ENCODE measurements around the gene INPP5F. TPM values are rescaled to one million over a fixed set of nuclear protein-coding genes. Genes with fewer than 3 reads are reported as not detected.

INPP5F gene
- total and polyA plus RNA-seq, 9 of the 15 experiments (the other 6 are each of a cell fraction or from before 2014, with no cell fraction given) = 1.6 to 7.3 (median 6.0) TPM

DNA sequence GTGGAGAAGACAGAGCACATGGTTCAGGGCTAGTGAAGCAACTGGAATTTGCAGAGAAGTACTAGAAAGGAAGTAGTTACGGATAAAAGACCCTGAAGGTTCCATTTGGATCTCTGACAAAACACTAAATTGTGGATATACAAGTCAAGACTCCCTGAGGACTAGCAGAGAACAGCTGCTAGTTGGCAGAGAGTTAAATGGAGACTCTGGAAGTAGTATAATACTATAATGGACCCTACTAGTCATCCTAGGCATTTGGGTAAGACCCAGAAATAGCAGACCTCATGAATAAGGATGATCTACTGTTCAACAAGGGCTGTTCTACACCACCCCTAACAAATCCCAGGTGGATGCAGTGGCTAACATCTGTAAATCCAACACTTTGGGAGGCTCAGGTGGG is 127.7 kb downstream of the INPP5F start:
- ATAC-seq = no peak
- in situ Hi-C loops (cut with MboI) = loop anchor here (5.0 kb wide), 1 partner anchor 101 kb away; no protein-coding TSS in a partner anchor
- Histone ChIP-seq H3K9me1 (ENCODE audit: control insufficient read depth, insufficient read depth, low read length) (no peaks in the 10 kb centered on the region), H3K4me1 (replicated peaks in 1 of 2; ENCODE audit: control insufficient read depth in 2 of 2, insufficient read depth in 2 of 2, low read length in 2 of 2) (no peaks in the 10 kb centered on the region), H3K79me2 (ENCODE audit: control insufficient read depth, insufficient read depth, low read length) (peaks cover 7% of the 10 kb centered on the region; the same call in 1 of the 3 replicates), H3K9ac (ENCODE audit: insufficient read depth in 1 of 2, low read depth in 2 of 2, low read length in 2 of 2) (no peak overlapping the region), H3K27ac (ENCODE audit: extremely low read depth, low read depth, low read length) (no peak overlapping the region), H3K4me2 (ENCODE audit: insufficient read depth, low read length) (no peak overlapping the region), H4K20me1 (replicated peaks; ENCODE audit: control insufficient read depth, insufficient read depth, low read length) (no peaks in the 10 kb centered on the region), H3K4me3 (no peak overlapping the region), H2AFZ (ENCODE audit: low read depth, low read length) (no peak overlapping the region), H3K36me3 (ENCODE audit: control insufficient read depth, insufficient read depth, low read length) (peaks cover 71% of the 10 kb centered on the region), H3K27me3 (ENCODE audit: control insufficient read depth in 2 of 2, insufficient read depth in 2 of 2, low read length in 2 of 2) (no peaks in the 10 kb centered on the region), H3K9me3 (replicated peaks; ENCODE audit: control insufficient read depth, insufficient read depth, low read depth, low read length) (no peaks in the 10 kb centered on the region)
- no peak for FAIRE-seq
- ChIA-PET POLR2A (interaction anchor here (0.7 kb wide), 1 partner anchor 189 kb away, joined by 3 read pairs; no protein-coding TSS in a partner anchor), CTCF (ENCODE audit: low intra/inter-chr PET ratio) (no interaction called here)
- DNase-seq (ENCODE audit: extremely low read depth in 1 of 4, low spot score in 3 of 4) = no peak
- intact Hi-C loops (cut with micrococcal nuclease) = no loop called here
- WGBS (ENCODE audit: insufficient coverage, low coverage, missing lambda C conversion rate) = 100% methylated on average over 1 of the region's 1 CpG
- BruUV-seq (replicated peaks) = no TSS peak
- TF ChIP-seq, protein P1, sequence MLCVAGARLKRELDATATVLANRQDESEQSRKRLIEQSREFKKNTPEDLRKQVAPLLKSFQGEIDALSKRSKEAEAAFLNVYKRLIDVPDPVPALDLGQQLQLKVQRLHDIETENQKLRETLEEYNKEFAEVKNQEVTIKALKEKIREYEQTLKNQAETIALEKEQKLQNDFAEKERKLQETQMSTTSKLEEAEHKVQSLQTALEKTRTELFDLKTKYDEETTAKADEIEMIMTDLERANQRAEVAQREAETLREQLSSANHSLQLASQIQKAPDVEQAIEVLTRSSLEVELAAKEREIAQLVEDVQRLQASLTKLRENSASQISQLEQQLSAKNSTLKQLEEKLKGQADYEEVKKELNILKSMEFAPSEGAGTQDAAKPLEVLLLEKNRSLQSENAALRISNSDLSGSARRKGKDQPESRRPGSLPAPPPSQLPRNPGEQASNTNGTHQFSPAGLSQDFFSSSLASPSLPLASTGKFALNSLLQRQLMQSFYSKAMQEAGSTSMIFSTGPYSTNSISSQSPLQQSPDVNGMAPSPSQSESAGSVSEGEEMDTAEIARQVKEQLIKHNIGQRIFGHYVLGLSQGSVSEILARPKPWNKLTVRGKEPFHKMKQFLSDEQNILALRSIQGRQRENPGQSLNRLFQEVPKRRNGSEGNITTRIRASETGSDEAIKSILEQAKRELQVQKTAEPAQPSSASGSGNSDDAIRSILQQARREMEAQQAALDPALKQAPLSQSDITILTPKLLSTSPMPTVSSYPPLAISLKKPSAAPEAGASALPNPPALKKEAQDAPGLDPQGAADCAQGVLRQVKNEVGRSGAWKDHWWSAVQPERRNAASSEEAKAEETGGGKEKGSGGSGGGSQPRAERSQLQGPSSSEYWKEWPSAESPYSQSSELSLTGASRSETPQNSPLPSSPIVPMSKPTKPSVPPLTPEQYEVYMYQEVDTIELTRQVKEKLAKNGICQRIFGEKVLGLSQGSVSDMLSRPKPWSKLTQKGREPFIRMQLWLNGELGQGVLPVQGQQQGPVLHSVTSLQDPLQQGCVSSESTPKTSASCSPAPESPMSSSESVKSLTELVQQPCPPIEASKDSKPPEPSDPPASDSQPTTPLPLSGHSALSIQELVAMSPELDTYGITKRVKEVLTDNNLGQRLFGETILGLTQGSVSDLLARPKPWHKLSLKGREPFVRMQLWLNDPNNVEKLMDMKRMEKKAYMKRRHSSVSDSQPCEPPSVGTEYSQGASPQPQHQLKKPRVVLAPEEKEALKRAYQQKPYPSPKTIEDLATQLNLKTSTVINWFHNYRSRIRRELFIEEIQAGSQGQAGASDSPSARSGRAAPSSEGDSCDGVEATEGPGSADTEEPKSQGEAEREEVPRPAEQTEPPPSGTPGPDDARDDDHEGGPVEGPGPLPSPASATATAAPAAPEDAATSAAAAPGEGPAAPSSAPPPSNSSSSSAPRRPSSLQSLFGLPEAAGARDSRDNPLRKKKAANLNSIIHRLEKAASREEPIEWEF (CRISPR knock-in tag; IDR thresholded peaks at IDR 0.05) = no peak
- no peak for TF ChIP-seq PML (IDR thresholded peaks at IDR 0.05; ENCODE audit: low read length)
- TF ChIP-seq, protein P2, sequence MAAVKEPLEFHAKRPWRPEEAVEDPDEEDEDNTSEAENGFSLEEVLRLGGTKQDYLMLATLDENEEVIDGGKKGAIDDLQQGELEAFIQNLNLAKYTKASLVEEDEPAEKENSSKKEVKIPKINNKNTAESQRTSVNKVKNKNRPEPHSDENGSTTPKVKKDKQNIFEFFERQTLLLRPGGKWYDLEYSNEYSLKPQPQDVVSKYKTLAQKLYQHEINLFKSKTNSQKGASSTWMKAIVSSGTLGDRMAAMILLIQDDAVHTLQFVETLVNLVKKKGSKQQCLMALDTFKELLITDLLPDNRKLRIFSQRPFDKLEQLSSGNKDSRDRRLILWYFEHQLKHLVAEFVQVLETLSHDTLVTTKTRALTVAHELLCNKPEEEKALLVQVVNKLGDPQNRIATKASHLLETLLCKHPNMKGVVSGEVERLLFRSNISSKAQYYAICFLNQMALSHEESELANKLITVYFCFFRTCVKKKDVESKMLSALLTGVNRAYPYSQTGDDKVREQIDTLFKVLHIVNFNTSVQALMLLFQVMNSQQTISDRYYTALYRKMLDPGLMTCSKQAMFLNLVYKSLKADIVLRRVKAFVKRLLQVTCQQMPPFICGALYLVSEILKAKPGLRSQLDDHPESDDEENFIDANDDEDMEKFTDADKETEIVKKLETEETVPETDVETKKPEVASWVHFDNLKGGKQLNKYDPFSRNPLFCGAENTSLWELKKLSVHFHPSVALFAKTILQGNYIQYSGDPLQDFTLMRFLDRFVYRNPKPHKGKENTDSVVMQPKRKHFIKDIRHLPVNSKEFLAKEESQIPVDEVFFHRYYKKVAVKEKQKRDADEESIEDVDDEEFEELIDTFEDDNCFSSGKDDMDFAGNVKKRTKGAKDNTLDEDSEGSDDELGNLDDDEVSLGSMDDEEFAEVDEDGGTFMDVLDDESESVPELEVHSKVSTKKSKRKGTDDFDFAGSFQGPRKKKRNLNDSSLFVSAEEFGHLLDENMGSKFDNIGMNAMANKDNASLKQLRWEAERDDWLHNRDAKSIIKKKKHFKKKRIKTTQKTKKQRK (IDR thresholded peaks at IDR 0.05; ENCODE audit: borderline replicate concordance, low read depth, low read length) = no peak
- TF ChIP-seq ZNF766 (CRISPR knock-in tag; conservative IDR thresholded peaks at IDR 0.05) = no peak
- TF ChIP-seq PCBP2 (IDR thresholded peaks at IDR 0.05; ENCODE audit: low read depth, low read length, poor library complexity, severe bottlenecking) = no peak
- no peak for TF ChIP-seq MEF2D (tag; conservative IDR thresholded peaks at IDR 0.05; ENCODE audit: low read depth)
- no peak for TF ChIP-seq ZNF274 (IDR thresholded peaks at IDR 0.05; ENCODE audit: borderline replicate concordance, low read depth, low read length)
- no peak for TF ChIP-seq ETV6 (IDR thresholded peaks at IDR 0.05; ENCODE audit: borderline replicate concordance in 1 of 2, low read depth in 2 of 2, low read length in 1 of 2)
- no peak for TF ChIP-seq ETV6 (CRISPR knock-in tag; IDR thresholded peaks at IDR 0.05; ENCODE audit: borderline replicate concordance)
- TF ChIP-seq ZBTB17 (CRISPR knock-in tag; IDR thresholded peaks at IDR 0.05) = no peak
- TF ChIP-seq ZNF134 (CRISPR knock-in tag; conservative IDR thresholded peaks at IDR 0.05) = no peak
- no peak for TF ChIP-seq EP400 (IDR thresholded peaks at IDR 0.05)
- TF ChIP-seq HSF4 (CRISPR knock-in tag; IDR thresholded peaks at IDR 0.05; ENCODE audit: borderline replicate concordance) = no peak
- no peak for TF ChIP-seq TAF1 (IDR thresholded peaks at IDR 0.05; ENCODE audit: control insufficient read depth, extremely low read depth, insufficient read depth, low read length, severe bottlenecking)

All from K562 (cell line).